IMR-90 (cell line): ENCODE data around the gene CLDN6. TPM values are rescaled to one million over a fixed set of nuclear protein-coding genes. Genes with fewer than 3 reads are reported as not detected.

ENCODE experiments used
- ATAC-seq: fragments of 200-7000 bp; cut with Tn5 transposase; 2 replicates; pipeline ENCODE4 v1.9.1; 2020; ENCODE audit warnings: low read depth, mild to moderate bottlenecking, moderate library complexity
- BruUV-seq: library from RNA; stranded (reverse); fragments of 400-500 nt; replicated peaks from 2 replicates; lab custom pipeline; 2021; lab: Mats Ljungman, UMichigan
- CTCF ChIA-PET: fragments of 300-600 bp; formaldehyde crosslinking; extraction: SDS; loops from one replicate; lab custom pipeline; 2021; ENCODE audit warnings: antibody characterized with exemption; lab: Yijun Ruan, JAX
- POLR2A ChIA-PET: fragments of 300-600 bp; sonication (Branson Sonifier 250); formaldehyde crosslinking; loops from one replicate; lab custom pipeline; 2022; ENCODE audit warnings: antibody characterized with exemption; ENCODE audit not compliant: unreplicated experiment; lab: Charles Lee
- DNase-seq: peaks from one replicate; pipeline ENCODE4 v3.0.0; 2013
- H2AFZ ChIP-seq: replicated peaks from 2 replicates; pipeline ENCODE3; 2013; ENCODE audit warnings: low read length, mild to moderate bottlenecking; ENCODE audit not compliant: poor library complexity
- H2AK5ac ChIP-seq: 2 replicates; pipeline ENCODE4 v1.6.1; 2013; ENCODE audit warnings: low read depth, low read length, inconsistent platforms
- H2AK9ac ChIP-seq: replicated peaks from 2 replicates; pipeline ENCODE3; 2013; ENCODE audit warnings: mild to moderate bottlenecking, low read depth, low read length, moderate library complexity; ENCODE audit not compliant: poor library complexity
- H2BK120ac ChIP-seq: 2 replicates; pipeline ENCODE4 v1.6.1; 2013; ENCODE audit warnings: low read depth, low read length, inconsistent platforms
- H2BK15ac ChIP-seq: 3 replicates; pipeline ENCODE4 v1.6.1; 2013; ENCODE audit warnings: low read depth, low read length, inconsistent platforms
- H2BK20ac ChIP-seq: 2 replicates; pipeline ENCODE4 v1.6.1; 2013; ENCODE audit warnings: low read depth, mild to moderate bottlenecking, inconsistent platforms, low read length, moderate library complexity
- H2BK5ac ChIP-seq: 2 replicates; pipeline ENCODE4 v1.6.1; 2013; ENCODE audit warnings: mild to moderate bottlenecking, low read depth, low read length, inconsistent platforms; ENCODE audit not compliant: poor library complexity, severe bottlenecking
- H3K14ac ChIP-seq: replicated peaks from 2 replicates; pipeline ENCODE4 v1.6.1; 2013; ENCODE audit warnings: low read depth, low read length, inconsistent platforms
- H3K18ac ChIP-seq: 2 replicates; pipeline ENCODE4 v1.6.1; 2013; ENCODE audit warnings: low read depth, low read length, control low read depth
- H3K23ac ChIP-seq: 2 replicates; pipeline ENCODE4 v1.6.1; 2013; ENCODE audit warnings: low read depth, low read length, inconsistent platforms
- H3K27ac ChIP-seq: 2 replicates; pipeline ENCODE4 v1.5.1; 2013; ENCODE audit warnings: mild to moderate bottlenecking, control low read depth, low read length; ENCODE audit not compliant: insufficient read depth
- H3K27me3 ChIP-seq: 2 replicates; pipeline ENCODE4 v1.6.1; 2013; ENCODE audit warnings: low read length; ENCODE audit not compliant: control insufficient read depth, insufficient read depth
- H3K36me3 ChIP-seq: 2 replicates; pipeline ENCODE4 v1.6.1; 2013; ENCODE audit warnings: low read length, mixed read lengths; ENCODE audit not compliant: control insufficient read depth, insufficient read depth
- H3K4ac ChIP-seq: 2 replicates; pipeline ENCODE4 v1.6.1; 2013; ENCODE audit warnings: low read depth, low read length, inconsistent platforms
- H3K4me1 ChIP-seq: 2 replicates; pipeline ENCODE4 v1.6.1; 2013; ENCODE audit warnings: low read length, mixed read lengths; ENCODE audit not compliant: control insufficient read depth, insufficient read depth
- H3K4me2 ChIP-seq: 2 replicates; pipeline ENCODE4 v1.6.1; 2013; ENCODE audit warnings: low read depth, mild to moderate bottlenecking, control low read depth, low read length, moderate library complexity
- H3K4me3 ChIP-seq: 2 replicates; pipeline ENCODE4 v1.5.1; 2013; ENCODE audit warnings: low read depth, mild to moderate bottlenecking, control low read depth, low read length, moderate library complexity; ENCODE audit not compliant: insufficient read depth
- H3K56ac ChIP-seq: 2 replicates; pipeline ENCODE4 v1.6.1; 2013; ENCODE audit warnings: low read length, inconsistent platforms; ENCODE audit not compliant: insufficient read depth; ENCODE audit errors: extremely low read depth
- H3K79me1 ChIP-seq, 2 experiments: 2 replicates each; pipeline ENCODE4 v1.6.1; 2013; ENCODE audit warnings: low read length in 2 of 2, inconsistent platforms in 1 of 2, low read depth in 1 of 2
- H3K9ac ChIP-seq: 2 replicates; pipeline ENCODE4 v1.6.1; 2013; ENCODE audit warnings: low read depth, low read length, control low read depth
- H3K9me1 ChIP-seq: 2 replicates; pipeline ENCODE4 v1.6.1; 2013; ENCODE audit warnings: low read length, inconsistent platforms; ENCODE audit not compliant: insufficient read depth
- H3K9me3 ChIP-seq: 2 replicates; pipeline ENCODE4 v1.6.1; 2013; ENCODE audit warnings: low read length; ENCODE audit not compliant: control insufficient read depth, insufficient read depth
- H4K20me1 ChIP-seq: 2 replicates; pipeline ENCODE4 v1.6.1; 2013; ENCODE audit warnings: low read length, inconsistent platforms; ENCODE audit not compliant: insufficient read depth
- H4K5ac ChIP-seq: 2 replicates; pipeline ENCODE4 v1.6.1; 2013; ENCODE audit warnings: mild to moderate bottlenecking, low read depth, low read length, control low read depth
- H4K8ac ChIP-seq, 2 experiments: 2 replicates each; pipeline ENCODE4 v1.6.1; 2013; ENCODE audit warnings: low read depth in 2 of 2, low read length in 2 of 2, control low read depth in 1 of 2, inconsistent platforms in 1 of 2
- H4K91ac ChIP-seq: 2 replicates; pipeline ENCODE4 v1.6.1; 2013; ENCODE audit warnings: low read depth, low read length, inconsistent platforms; ENCODE audit not compliant: insufficient read depth
- BHLHE40 ChIP-seq: fragments of 150-350 bp; IDR thresholded peaks from 2 replicates; pipeline ENCODE4 v1.6.1; 2016; ENCODE audit warnings: mild to moderate bottlenecking, low read depth, low read length
- CEBPB ChIP-seq: IDR thresholded peaks from 2 replicates; pipeline ENCODE4 v1.6.1; 2012; ENCODE audit warnings: low read depth, low read length, improper control_type of control experiment
- CHD1 ChIP-seq: IDR thresholded peaks from 2 replicates; pipeline ENCODE4 v1.6.1; 2012; ENCODE audit warnings: low read depth, low read length, improper control_type of control experiment
- FOS ChIP-seq: fragments of 150-350 bp; IDR thresholded peaks from 2 replicates; pipeline ENCODE4 v1.6.1; 2016; ENCODE audit warnings: low read depth, low read length
- MAZ ChIP-seq: IDR thresholded peaks from 2 replicates; pipeline ENCODE4 v1.6.1; 2012; ENCODE audit warnings: low read depth, mild to moderate bottlenecking, low read length, improper control_type of control experiment, moderate library complexity, borderline replicate concordance
- MXI1 ChIP-seq: IDR thresholded peaks from 2 replicates; pipeline ENCODE4 v1.6.1; 2012; ENCODE audit warnings: low read depth, mild to moderate bottlenecking, low read length, moderate library complexity, borderline replicate concordance
- POLR2A ChIP-seq: IDR thresholded peaks from 2 replicates; pipeline ENCODE4 v1.6.1; 2012; ENCODE audit warnings: mild to moderate bottlenecking, low read depth, low read length
- RFX5 ChIP-seq: IDR thresholded peaks from 2 replicates; pipeline ENCODE4 v1.8.0; 2012; ENCODE audit warnings: low read depth, mild to moderate bottlenecking, low read length, moderate library complexity
- SMC3 ChIP-seq: fragments of 150-350 bp; IDR thresholded peaks from 2 replicates; pipeline ENCODE4 v1.6.1; 2016; ENCODE audit warnings: low read depth, mild to moderate bottlenecking, antibody characterized with exemption, low read length, moderate library complexity
- WGBS, 2 experiments: methylation state at CpG; one replicate each; pipeline versions ENCODE4 v1.1.5 to v1.1.7; 2013; ENCODE audit warnings: missing lambda C conversion rate in 2 of 2; ENCODE audit not compliant: insufficient read length in 1 of 2; ENCODE audit errors: extremely low coverage in 2 of 2; 5-methylcytosine and 5-hydroxymethylcytosine counted together
- dilution Hi-C: fragments of 300-500 bp; cut with HindIII; formaldehyde crosslinking; loops from one replicate; pipeline ENCODE4 v1.14.3; 2018; ENCODE audit warnings: low sequenced_read_pairs; ENCODE audit not compliant: unreplicated experiment
- in situ Hi-C: fragments of 300-500 bp; cut with MboI; formaldehyde crosslinking; loops from 3 replicates; pipeline ENCODE4 v1.14.3; 2019; ENCODE audit warnings: low sequenced_read_pairs, inconsistent platforms, mixed read lengths
- intact Hi-C: fragments of 100-400 bp; cut with micrococcal nuclease; formaldehyde crosslinking; loops from 2 replicates; pipeline ENCODE4 v1.10.0; 2022
- polyA plus RNA-seq, 3 experiments: library from polyadenylated mRNA; depleted of rRNA; stranded (reverse); fragments of >200 nt; gene quantifications; 2 replicates each; pipeline ENCODE4 v1.2.3, GENCODE V29; 2012; ENCODE audit warnings: low replicate concordance in 1 of 3
- total RNA-seq: library from RNA; depleted of rRNA; stranded (reverse); fragments of >200 nt; gene quantifications from 2 replicates; pipeline ENCODE4 v1.2.3, GENCODE V29; 2012
- TF ChIP-seq, protein P1 (sequence below): conservative IDR thresholded peaks from 2 replicates; pipeline ENCODE4 v1.5.1; 2012; ENCODE audit warnings: mild to moderate bottlenecking, low read depth, low read length, improper control_type of control experiment

The CLDN6 gene
- total and polyA plus RNA-seq, 2 of the 4 experiments (the other 2 are of a cell fraction) = 0.14 TPM; not detected in 1

DNA sequence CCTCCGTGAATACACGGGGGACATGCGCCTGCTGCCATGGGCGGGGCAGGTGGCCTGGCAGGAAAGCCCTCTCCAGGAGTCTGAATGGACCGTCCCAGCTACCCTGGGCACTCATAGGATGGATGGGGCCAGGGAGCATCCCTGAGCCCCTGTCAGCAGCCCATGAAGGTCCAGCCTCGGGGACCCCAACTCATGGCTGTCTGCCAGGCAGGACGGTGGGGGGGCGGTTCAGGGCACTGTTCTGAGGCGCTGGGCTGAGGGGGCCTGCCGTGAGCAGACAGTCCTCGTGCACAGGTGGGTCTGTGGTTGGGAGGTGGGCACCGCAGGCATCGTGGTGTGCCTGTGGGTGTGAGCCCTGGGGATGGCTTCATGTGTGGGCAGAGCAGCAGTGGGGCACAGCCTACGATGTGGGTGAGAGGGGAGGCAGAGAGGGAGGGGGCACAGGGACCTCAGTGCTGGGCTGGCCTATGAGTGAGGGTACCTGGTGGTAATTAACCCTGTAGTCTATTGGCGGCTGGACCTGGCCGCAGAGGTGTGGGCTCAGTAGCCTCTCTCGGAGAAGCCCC lies 31.3 kb downstream of the CLDN6 start:
- no peak overlapping the region for H2AFZ ChIP-seq
- H2BK120ac ChIP-seq = no peak overlapping the region
- H3K4me3 ChIP-seq = no peak overlapping the region
- H3K79me1 ChIP-seq = no peaks in the 10 kb centered on the region
- H3K27ac ChIP-seq = no peak overlapping the region
- H3K36me3 ChIP-seq = no peaks in the 10 kb centered on the region
- in situ Hi-C loops = no loop called here
- peaks cover 2% of the 10 kb centered on the region; the same call in 1 of the 2 replicates for H3K4me1 ChIP-seq
- POLR2A ChIA-PET = no interaction called here
- H3K18ac ChIP-seq = no peak overlapping the region
- TF ChIP-seq, protein P1, sequence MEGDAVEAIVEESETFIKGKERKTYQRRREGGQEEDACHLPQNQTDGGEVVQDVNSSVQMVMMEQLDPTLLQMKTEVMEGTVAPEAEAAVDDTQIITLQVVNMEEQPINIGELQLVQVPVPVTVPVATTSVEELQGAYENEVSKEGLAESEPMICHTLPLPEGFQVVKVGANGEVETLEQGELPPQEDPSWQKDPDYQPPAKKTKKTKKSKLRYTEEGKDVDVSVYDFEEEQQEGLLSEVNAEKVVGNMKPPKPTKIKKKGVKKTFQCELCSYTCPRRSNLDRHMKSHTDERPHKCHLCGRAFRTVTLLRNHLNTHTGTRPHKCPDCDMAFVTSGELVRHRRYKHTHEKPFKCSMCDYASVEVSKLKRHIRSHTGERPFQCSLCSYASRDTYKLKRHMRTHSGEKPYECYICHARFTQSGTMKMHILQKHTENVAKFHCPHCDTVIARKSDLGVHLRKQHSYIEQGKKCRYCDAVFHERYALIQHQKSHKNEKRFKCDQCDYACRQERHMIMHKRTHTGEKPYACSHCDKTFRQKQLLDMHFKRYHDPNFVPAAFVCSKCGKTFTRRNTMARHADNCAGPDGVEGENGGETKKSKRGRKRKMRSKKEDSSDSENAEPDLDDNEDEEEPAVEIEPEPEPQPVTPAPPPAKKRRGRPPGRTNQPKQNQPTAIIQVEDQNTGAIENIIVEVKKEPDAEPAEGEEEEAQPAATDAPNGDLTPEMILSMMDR = no peak
- TF ChIP-seq FOS = no peak
- TF ChIP-seq RFX5 = no peak
- TF ChIP-seq CHD1 = no peak
- no peak for TF ChIP-seq MXI1
- TF ChIP-seq POLR2A = no peak
- no peak for TF ChIP-seq BHLHE40
- TF ChIP-seq CEBPB = no peak
- TF ChIP-seq SMC3 = no peak
- no peak for TF ChIP-seq MAZ
- intact Hi-C loops = no loop called here
- 0 out of 2 replicates have a peak, but pooled peaks cover 2% of the 10 kb centered on the region for H3K9me1 ChIP-seq
- H3K23ac ChIP-seq = no peak overlapping the region
- H4K91ac ChIP-seq = no peak overlapping the region
- H2BK5ac ChIP-seq = no peak overlapping the region
- no peak overlapping the region for H2BK15ac ChIP-seq
- H2BK20ac ChIP-seq = no peak overlapping the region
- DNase-seq (no peak), ATAC-seq (no peak)
- no peak overlapping the region for H3K9ac ChIP-seq
- WGBS, 2 experiments = 77% methylated on average over 3 of the region's 17 CpGs; no CpG with 5 or more reads in 1 of the 2 experiments
- dilution Hi-C loops = no loop called here
- H4K20me1 ChIP-seq = no peaks in the 10 kb centered on the region
- no peak overlapping the region for H3K4me2 ChIP-seq
- no peak overlapping the region for H4K8ac ChIP-seq
- H2AK9ac ChIP-seq = no peak overlapping the region
- H3K9me3 ChIP-seq = no peaks in the 10 kb centered on the region
- BruUV-seq = no TSS peak
- no peak overlapping the region for H3K56ac ChIP-seq
- no peak overlapping the region for H2AK5ac ChIP-seq
- CTCF ChIA-PET = interaction anchor here (0.6 to 0.7 kb wide), 2 partner anchors 15 to 1324 kb away, joined by 3 read pairs; no protein-coding TSS in a partner anchor
- peaks cover 21% of the 10 kb centered on the region for H3K27me3 ChIP-seq
- H3K4ac ChIP-seq = no peak overlapping the region
- H4K5ac ChIP-seq = no peak overlapping the region
- H3K14ac ChIP-seq = no peak overlapping the region
